GM15510 (cell line): ENCODE data around the gene C16orf87.

Source experiments
- POLR2A ChIP-seq: IDR thresholded peaks from 3 replicates; pipeline ENCODE4 v1.6.1; 2011; ENCODE audit warnings: borderline replicate concordance; ENCODE audit not compliant: insufficient read length; ENCODE audit errors: extremely low read depth

The C16orf87 gene

GRCh38 chr16:46822270-46822669, 8.7 kb downstream of the C16orf87 start:
- TF ChIP-seq POLR2A: no peak

- TF ChIP-seq POLR2A: no peak
Measured at GRCh38 chr16:46817961-46818360, 13.0 kb downstream of the C16orf87 start.

GRCh38 chr16:46814790-46815189, 16.2 kb downstream of the C16orf87 start:
- TF ChIP-seq POLR2A: no peak

DNA sequence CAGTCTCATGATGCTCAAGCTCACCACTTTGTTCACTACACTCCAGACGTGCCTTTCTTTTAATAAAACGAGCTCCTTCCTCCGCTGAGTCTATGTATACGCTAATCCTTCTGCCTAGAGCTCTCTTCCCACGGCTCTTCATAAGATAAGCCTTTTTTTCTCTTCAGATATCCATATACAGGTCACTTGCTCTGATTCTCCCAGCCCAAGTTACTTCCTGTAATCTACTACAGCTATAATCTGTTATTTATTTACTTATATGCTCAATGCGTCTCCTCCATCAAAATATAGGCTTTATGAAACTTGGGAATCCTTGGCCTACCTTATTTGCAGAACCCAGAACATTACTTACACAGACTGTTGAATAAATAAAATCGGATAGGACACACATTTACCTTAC, 17.4 kb downstream of the C16orf87 start:
- TF ChIP-seq POLR2A: no peak

GRCh38 chr16:46812781-46813540, 18.0 kb downstream of the C16orf87 start:
- no peak for TF ChIP-seq POLR2A

DNA sequence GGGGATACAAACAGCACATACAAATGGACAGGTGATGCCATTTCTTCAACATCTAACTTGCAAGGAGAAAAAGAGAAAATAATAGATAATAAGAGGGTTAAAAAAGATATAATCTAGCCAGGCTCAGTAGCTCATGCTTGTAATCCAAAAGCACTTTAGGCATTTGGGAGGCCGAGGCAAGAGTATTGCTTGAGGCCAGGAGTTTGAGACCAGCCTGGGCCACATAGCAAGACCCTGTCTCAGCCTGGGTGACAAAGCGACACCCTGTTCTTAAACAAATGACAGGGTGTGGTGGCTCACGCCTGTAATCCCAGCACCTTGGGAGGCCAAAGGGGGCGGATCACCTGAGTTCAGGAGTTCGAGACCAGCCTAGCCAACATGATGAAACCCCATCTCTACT, 19.3 kb downstream of the C16orf87 start:
- no peak for TF ChIP-seq POLR2A

GRCh38 chr16:46808997-46809396, 22.0 kb downstream of the C16orf87 start:
- TF ChIP-seq POLR2A: no peak

- TF ChIP-seq POLR2A: no peak
Measured at GRCh38 chr16:46807336-46807735, 23.6 kb downstream of the C16orf87 start.

DNA sequence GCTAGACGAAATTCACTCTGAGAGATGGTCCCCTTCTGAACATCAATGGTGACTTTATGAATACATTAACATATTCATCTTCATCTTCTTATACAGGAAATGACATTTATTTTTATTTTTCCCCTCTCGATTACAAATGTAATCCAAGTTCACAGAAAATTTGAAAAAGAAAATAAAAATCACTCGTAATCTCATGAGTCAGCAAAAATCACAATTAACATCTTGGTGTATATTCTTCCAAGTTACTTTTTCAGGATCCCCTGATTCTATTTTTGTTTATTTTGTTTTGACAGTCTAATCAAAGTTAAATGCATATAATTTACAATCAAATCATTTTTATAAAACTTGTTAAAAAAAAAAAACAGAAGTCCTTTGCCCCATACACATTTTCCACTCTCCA, 27.6 kb downstream of the C16orf87 start:
- TF ChIP-seq POLR2A: no peak

DNA sequence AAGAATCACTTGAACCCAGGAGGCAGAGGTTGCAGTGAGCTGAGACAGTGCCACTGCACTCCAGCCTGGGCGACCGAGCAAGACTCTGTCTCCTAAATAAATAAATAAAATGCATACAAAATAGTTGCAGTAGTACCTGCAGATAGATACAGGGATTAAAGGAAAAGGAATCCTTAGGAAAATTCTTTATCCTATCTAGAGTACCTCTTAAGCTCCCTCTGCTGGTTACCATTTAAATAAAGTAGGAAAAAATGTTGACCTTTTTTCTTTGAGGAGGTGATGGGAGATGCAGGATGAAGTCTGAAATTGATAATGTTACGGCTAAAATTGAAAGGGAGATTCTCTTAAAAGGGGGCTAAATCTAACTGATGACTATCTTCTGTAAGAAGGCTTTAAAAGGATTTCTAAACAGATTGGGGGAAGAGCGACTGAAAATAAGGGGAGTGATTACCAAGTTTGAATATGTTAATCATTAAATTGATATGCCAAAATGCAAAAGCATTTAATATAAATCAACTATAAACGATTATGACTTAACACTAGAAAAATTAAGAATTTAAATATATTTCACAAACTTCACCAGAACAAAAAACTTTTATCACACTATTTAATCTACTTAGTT, 29.4 kb downstream of the C16orf87 start:
- TF ChIP-seq POLR2A: no peak

DNA sequence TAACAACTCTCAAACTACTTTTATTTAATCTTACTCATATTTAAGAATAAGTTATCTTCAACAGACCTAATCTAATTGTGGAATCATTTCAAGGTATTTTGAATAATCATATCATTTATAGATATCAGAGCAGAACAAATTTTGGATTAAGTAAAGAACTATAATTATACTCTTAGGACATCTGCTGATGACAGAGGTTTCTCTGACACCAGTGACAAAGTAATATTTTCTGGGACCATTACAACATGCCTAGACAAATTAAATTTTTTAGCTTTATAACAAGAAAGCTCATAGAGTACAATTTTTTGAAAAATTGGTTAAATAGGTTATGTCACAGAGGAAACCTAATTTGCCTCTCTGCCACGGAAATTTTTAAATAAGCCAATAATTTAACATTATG, 30.5 kb downstream of the C16orf87 start:
- no peak for TF ChIP-seq POLR2A

GRCh38 chr16:46797501-46797900, 33.5 kb downstream of the C16orf87 start:
- no peak for TF ChIP-seq POLR2A

GRCh38 chr16:46796764-46797269, 34.2 kb downstream of the C16orf87 start:
- TF ChIP-seq POLR2A: no peak

DNA sequence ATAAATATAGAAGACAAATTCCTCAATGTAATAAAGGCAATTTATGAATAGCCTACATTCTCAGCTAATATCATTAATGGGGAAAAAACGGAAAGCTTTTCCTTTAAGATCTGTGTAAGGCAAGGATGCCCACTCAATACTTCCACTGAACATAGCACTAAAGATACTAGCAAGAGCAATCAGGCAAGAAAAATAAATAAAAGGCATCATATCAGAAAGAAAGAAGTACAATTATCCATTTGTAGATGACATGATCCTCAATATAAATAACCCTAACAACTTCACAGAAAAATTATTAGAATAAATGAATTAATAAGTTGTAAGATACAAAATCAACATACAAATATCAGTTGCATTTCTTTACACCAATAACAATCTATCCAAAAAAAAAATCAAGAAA, 37.1 kb downstream of the C16orf87 start:
- no peak for TF ChIP-seq POLR2A

- no peak for TF ChIP-seq POLR2A
Measured at GRCh38 chr16:46790599-46791270, 40.2 kb downstream of the C16orf87 start.

- TF ChIP-seq POLR2A: peak; percentile 84
Measured at GRCh38 chr16:46789499-46790414, 41.2 kb downstream of the C16orf87 start.
